HG03378 (cell line): ENCODE results near the gene UQCRHL.
"Not testable (repeated sequence)": the region's sequence is repeated elsewhere in the genome, so short reads cannot be mapped to it uniquely, and the experiment has no call there.

ENCODE experiments used
- ATAC-seq: cut with Tn5 transposase; IDR thresholded peaks from one replicate; pipeline ENCODE4 v1.9.1; 2021; ENCODE audit warnings: mild to moderate bottlenecking, moderate library complexity; ENCODE audit not compliant: unreplicated experiment

The UQCRHL gene

DNA sequence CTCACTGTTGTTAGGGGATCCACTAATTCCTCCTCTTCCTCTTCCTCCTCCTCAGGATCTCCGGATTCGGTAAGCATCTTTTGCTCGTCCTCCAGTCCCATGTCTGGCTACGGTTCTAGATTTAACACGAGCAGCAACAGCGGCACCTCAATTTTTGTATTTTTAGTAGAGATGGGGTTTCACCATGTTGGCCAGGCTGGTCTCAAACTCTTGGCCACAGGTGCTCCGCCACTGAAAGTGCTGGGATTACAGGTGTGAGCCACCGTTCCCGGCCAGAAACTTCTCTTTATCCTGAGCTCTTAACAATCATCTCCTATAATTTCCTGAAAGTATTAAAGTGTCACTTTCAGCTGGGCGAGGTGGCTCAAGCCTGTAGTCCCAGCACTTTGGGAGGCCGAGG lies at the start of gene UQCRHL:
UQCRHL (minus strand) TSS at position 101 of the 400 bp plus-strand sequence; CDS start at position 101, 0 bp downstream.
- ATAC-seq = not testable (repeated sequence)

DNA sequence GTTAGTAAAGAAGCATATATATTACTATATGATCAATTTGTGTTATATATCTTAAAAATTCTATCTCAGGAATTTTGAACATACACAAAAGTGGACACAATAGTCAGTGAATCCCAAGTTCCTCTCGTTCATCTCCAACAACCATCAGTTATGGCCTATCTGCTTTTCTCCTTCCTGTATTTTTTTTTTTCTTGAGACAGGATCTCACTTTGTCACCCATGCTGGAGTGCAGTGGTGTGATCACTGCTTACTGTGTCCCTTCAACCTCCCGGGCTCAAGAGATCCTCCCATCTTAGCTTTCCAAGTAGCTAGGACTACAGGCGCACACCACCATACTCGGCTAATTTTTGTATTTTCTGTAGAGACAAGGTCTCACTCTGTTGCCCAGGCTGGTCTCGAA lies 49.4 kb upstream of the UQCRHL start:
- ATAC-seq = no peak

DNA sequence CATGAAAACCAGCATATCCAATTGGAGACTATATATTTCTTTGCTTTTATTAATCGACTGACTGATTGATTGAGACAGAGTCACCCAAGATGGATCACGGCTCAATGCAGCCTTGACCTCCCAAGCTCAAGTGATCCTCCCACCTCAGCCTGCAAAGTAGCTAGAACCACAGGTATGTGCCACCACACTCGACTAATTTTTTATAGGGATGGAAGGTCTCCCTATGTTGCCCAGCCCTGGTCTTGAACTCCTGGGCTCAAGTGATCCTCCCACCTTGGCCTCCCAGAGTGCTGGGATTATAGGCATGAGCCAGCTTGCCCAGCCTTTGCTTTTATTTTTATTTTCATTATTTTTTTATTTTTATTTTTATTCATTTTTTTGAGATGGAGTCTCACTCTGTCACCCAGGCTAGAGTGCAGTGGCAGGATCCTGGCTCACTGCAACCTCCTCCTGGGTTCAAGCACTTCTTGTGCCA lies 45.4 kb upstream of the UQCRHL start:
- ATAC-seq = no peak

DNA sequence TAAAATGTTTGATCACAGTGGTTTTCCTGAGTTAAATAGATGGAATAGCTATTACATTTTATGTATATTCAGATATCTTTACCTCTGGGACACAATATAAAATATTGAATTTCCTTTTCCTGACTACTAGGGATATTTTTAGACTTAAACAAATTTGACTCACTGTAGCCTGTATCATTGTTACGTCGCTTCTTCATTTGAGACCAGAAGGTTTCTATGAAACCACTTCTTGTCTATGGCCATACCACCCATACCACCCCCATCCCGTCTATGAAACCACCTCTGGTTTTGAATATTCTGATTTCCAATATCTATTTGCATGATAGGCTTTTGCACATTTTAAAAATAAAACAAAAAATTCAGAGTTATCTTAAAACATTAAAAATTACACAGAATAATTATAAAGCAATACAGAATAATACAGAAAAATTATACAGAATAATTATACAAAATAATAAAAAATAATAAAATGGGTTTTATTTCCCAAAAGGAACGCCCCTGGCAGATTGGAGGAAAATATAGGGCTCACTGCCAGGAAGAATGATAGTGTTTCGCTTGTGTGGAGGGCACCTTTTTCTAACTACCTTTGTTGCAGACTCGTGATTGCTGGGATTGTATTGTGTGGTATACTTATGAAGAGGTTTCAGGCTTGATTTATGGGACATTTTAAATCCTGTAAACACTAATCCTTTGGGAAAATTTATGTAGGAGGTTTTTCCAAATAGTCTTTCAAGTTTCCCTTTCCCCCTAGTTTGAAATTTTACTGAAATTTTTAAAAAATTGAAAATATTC lies 44.8 kb upstream of the UQCRHL start:
- ATAC-seq = no peak

DNA sequence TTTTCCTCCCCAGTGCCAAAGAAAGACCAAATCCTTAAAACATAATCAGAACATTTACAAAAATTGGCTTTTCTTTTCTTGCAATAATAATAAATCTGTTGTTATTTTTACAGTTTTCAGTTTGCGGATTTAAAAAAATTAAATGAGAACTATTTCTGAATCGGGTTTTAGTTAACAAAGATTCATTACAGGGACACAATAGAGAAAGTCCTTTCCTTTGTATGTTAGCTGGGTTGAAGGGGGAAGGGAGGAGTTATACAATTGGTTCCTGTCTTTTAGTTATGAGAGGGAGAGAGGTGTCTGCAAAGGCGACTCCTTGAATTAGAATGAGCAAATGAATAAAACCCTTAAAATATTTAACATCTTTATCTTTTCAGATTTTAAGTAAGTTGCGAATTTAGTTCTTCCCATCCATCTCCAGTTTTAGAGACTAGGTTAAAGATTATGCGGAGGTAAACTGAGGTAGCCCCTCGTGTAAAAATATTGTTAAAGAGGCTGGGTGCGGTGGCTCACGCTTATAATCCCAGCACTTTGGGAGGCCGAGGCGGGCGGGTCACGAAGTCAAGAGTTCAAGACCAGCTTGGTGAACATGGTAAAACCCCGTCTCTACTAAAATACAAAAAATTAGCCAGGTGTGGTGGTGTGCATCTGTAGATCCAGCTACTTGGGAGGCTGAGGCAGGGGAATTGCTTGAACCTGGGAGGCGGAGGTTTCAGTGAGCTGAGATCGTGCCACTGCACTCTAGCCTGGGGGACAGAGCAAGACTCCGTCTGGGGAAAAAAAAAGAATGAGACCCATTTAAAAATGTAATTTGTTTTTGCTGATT lies 44.0 kb upstream of the UQCRHL start:
- no peak for ATAC-seq

DNA sequence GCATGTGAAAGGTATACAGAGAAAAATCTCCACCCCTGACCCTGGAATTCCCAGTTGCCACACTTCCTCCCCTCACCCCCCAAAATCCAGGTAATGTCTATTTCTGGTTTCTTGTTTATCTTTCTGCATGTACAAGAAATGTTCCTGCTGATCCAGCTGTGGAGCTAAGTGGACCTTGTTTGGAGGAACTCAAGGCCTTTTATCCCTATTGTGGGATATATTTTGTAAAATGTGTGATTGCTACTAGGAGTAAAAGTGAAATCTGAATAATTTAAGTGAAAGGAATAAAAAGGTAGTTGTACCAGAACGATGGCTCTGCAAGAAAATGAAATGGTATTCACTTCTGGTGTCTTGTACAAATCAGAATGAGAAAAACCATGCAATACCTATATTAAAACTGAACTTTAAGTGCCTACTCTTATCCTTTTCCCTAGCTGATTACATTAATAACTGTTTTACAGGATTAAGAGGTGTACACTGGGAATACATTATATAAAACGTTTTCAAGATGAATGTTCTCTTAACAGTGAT lies 43.1 kb upstream of the UQCRHL start:
- no peak for ATAC-seq

DNA sequence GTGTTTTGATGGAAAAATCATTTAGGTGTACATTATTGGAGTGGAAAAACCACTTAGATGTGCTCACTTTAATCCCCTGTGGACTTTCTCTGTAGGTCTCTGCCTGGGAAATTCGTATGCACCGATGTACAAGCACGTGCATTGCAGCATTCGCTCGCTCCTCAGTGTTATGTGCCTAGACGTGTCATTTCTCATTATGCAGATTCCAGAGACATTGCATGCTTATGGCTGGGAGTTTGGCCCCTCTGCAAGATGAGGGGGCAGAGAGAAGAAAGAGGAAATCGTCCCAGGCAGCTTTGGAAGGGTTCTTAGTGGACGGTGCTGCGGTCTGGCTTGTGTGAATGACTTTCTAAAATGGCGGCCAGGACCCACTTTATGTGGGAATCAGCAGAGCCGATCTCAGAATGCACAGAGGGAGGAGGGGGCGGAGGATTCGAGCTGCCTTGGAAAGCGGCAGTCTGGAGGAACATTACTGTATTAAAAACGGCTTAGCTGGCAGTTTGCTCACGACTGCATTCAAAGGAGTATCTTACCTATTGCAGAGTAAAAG lies 42.4 kb upstream of the UQCRHL start:
- no peak for ATAC-seq

DNA sequence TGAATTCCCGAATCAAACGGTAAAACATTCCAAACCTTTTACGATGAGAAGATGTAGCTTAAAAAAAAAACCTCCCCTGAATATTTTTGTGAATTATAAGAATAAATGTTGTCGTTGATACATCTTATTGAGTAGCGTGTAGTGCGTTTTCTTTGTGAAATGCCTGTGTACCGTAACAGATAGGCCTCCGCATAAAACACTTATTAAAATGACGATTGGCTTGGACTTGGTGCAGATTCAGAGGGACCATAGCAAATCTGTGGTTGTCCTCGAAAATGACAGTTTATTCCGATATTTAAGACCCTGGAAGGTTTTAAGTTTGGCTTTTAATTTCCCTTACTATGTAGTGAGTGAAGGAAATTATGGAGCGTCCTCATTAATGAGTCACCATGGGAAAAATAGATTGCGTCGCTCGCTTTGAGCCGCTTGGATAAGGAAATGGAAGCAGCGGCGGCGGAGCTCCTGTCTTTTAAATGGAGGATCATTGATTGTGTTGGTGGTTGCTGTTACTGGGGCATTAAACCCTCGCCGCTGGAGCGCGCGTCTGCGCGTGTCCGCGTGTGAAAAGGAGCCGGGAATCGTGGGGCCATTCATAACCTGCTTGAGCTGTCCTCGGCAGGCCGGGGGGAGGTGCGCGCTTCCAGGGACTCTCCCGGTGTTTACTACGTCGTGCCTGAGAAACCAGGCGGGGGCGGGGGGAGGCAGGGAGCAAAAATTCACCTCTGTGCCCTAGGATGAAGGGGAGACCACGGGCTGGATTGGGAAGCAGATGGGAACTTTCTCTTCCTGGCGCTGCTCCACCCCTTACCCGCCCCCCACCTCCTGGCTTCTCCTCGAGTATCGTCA lies 41.7 kb upstream of the UQCRHL start:
- ATAC-seq = no peak

DNA sequence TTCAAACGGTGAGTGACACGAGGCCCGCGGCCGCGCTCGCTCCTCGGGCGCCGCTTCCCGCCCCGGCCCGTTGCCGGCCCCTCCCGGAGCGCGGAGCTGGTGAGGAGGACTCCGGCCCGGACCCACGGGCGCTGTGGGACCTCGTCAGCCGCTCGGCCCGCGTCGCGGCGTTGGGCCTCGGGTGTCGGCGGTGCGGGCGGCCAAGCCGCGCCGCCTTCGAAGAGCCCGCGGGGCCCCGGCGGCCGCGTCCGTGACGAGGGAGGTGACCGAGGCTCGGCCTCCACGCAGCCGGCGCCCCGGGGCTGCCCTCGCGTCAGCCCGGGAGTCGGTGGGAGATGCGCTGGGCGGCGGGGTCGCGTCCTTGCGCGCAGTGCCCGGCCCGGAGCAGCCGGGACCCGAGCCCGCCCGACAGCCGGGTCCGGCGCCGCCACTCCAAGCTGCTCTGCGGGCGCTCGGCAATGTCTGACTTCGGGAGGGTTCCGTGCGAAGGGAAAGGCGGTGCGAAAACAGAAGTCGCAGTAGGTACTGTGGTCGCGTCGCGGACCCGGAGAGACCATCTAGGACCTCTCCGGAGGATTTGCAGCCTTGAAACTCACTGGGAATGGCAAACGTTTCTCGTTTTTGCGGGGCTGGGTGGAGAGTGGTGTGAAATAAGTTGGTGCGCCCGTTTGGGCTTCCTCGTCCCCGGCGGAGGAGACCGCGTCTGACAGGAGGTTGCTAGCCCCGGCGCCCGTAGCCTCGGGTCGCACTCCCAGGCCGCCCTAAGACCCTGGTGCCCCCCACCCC lies 40.9 kb upstream of the UQCRHL start:
- ATAC-seq = peak; percentile 8

DNA sequence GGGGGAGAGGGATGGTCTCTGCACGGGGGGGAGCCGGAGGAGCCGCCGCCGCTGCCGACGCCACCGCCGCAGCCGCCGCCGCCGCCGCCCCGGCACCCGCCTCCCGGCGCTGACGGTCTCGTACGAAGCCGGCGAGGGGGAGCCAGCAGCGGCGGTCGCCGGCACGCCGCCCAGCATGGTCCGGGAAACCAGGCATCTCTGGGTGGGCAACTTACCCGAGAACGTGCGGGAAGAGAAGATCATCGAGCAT lies 40.4 kb upstream of the UQCRHL start:
- ATAC-seq = no peak

DNA sequence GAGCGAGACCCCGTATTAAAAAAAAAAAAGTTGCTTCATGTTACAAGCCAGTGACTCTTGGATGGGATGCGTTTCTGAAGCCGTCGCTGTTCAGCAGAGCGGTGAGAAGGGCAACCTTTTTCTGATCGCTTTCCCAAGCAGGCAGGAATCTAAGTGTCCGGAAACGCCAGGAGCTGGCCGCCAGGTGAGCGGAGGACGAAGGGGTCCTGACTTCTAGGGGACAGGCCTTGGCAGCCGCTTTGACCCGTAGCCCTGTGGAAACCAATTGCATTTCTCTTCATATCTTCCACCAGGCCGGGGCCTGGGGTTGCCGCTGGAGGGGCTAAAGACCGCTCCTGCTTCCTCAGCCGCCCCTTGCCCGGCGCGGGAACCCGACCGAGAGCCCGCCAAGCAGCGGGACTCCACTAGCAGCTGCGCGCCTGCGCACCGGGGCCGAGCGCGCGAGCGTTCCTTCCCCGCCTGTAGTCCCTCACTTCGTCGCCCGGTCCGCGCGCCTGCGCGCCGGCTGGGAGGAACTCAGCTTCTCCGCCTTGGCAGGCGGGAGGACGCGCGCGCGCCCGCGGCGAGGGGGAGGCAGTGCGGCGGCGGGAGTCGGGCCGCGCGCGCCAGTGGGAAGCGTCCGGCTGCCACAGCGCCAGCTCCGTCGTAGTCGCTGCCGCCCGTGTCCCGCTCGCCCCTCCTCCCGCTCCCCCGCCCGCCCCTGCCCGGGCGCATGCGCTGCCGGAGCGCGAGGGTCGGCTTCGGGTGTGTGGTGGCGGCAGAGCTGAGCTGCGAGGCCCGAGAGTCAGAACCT lies 39.8 kb upstream of the UQCRHL start, which contains the start of gene SPEN:
SPEN (plus strand) TSS at position 608 of the 793 bp plus-strand sequence. CDS start 361 bp downstream, outside the sequence.
- peak; percentile 37 for ATAC-seq

DNA sequence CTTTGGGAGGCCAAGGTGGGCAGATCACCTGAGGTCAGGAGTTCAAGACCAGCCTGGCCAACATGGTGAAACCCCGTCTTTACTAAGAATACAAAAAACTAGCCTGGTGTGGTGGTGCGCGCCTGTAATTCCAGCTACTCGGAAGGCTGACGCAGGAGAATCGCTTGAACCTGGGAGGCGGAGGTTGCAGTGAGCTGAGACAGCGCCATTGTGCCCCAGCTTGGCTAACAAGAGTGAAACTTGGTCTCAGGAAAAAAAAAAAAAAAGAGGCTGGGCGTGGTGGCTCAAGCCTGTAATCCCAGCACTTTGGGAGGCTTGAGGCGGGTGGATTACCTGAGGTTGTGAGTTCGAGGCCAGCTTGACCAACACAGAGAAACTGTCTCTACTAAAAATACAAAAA lies 38.6 kb upstream of the UQCRHL start:
- ATAC-seq = not testable (repeated sequence)

DNA sequence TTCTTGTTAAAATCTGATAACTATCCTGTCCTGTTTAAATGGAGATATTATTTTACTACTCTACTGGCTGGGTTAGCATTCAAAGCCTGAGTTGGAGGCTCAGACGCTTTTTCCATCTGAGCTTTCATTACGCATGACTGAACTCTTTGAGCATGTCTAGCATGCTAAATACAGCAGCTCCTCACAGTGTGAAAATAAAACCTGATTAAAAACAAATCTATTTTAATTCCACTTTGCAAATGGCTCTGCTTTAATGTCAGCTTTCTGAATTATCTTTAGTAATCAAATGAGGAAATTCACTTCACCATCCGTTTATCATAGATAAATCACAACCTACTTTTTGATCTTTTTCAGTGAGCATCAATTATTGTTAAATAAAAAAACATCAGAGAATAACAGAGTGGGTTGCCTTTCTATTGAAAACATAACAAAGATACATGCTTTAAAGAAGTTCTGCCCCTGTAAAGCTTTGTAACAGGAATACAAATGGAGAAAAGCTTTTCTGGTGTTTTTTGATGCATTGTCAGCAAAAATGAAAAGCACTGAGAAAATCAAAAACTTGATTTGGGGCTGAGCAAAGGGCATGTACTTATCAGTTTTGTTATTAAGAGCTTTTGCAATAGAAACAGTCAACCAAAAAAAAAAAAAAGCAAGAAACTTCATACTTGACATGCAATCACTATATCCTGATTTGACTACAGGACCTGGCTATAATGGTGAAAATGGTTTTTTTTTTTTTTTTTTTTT lies 36.5 kb upstream of the UQCRHL start:
- ATAC-seq = no peak

DNA sequence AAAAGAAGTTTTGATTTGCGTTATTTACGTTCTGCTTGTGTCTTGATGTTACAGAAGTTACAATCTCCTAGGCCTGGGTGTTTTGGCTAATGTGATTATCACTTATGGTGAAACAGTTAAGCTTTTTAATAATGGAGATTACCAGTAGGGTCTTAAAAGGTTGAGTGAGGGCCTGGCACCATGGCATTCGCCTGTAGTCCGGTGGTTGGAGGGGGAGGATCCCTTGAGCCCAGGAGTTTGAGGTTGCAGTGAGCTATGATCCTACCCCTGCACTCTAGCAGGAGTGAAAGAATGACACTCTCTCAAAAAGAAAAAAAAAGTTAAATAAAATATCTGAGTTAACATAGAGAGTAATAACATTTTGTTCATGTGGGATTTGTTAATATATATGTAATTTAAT lies 31.3 kb upstream of the UQCRHL start:
- no peak for ATAC-seq

DNA sequence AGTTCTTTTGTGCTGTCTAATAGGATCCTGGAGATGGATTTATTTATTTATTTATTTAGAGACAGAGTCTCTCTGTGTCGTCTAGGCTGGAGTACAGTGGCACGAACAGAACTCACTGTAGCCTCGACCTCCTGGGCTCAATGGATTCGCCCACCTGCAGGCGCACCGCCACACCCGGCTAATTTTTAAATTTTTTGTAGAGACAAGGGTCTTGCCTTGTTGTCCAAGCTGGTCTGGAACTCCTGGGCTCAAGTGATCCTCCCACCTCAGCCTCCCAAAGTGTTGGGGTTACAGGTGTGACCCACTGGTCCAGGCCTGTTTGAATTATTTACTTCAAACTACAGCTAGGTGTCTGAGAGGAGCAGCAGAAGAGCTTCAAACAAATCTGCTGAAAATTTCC lies 30.5 kb upstream of the UQCRHL start:
- ATAC-seq = no peak

DNA sequence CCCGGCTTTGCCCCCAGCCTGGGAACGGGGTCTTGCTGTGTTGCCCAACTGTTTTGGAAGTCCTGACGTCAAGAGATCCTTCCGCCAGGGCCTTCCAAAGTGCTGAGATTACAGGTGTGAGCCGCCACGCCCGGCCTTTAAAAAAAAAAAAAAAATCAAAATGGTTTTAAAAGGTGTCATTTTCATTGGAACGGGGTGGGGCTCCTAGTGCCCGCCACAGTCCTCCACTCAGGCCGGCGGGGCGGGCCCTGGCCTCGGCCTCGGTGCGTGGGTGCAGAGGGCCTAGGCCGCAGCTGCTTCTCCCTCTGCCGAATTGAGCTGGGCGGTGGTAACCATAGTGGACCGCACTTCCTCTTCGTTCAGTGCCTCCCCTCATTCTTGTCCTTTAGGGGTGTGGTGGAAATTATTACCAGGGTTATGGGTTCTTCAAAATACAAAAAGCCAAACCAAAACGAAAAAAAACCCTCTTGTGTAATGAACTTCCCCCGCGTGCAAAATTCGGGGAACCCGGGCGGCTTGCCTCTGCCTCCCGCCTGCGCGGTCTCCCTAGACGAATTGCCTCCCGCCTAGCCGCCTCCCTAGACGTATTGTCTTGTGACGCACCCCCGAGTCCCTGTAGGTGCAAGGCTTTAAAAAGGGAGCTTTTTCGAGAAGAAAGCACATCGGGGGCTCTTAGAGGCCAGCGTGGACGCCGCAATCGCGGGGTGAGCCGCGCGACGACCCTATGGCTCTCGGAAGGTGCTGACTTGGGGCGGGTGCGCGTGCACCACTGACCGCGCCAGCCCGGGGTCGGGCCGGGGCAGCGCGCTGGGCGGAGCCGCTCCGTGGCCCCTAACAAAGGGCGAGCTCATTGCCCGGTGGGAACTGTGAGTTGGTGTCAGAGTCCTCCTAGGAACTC lies 29.6 kb upstream of the UQCRHL start:
- no peak for ATAC-seq

DNA sequence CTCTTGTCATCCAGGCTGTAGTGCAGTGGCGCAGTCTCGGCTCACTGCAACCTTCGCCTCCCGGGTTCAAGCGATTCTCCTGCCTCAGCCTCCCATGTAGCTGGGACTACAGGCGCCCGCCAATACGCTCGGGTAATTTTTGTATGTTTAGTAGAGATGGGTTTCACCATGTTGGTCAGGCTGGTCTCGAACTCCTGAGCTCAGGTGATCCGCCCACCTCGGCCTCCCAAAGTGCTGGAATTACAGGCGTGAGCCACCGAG lies 29.0 kb upstream of the UQCRHL start:
- ATAC-seq = not testable (repeated sequence)
